Astrocyte of the cerebellum (primary cell): Measurements from ENCODE around the gene SLITRK4.

Experiments used
- DNase-seq: peaks from one replicate; pipeline ENCODE4 v3.0.0-alpha.2; 2011; ENCODE audit warnings: low read depth
- H3K4me3 ChIP-seq: 2 replicates; pipeline ENCODE4 v1.5.1; 2011; ENCODE audit warnings: mild to moderate bottlenecking, low read depth, low read length, moderate library complexity
- CTCF ChIP-seq: IDR thresholded peaks from 2 replicates; pipeline ENCODE4 v1.5.1; 2012; ENCODE audit warnings: low read length, low read depth, moderate library complexity, mild to moderate bottlenecking; ENCODE audit errors: missing control alignments
- in situ Hi-C: cut with HindIII; loops from 2 replicates; pipeline ENCODE4 v1.10.0; 2017; ENCODE audit warnings: low sequenced_read_pairs

Gene SLITRK4

GRCh38 chrX:143581240-143581639 is 54.7 kb downstream of the SLITRK4 start:
- DNase-seq = no peak
- no peak overlapping the region for H3K4me3 ChIP-seq
- in situ Hi-C loops = no loop called here
- no peak for TF ChIP-seq CTCF

- DNase-seq = no peak
- TF ChIP-seq CTCF = no peak
Observed at GRCh38 chrX:143580266-143580665, 55.6 kb downstream of the SLITRK4 start.

More at GRCh38 chrX:143580266-143580665, 55.6 kb downstream of the SLITRK4 start:
- in situ Hi-C loops = no loop called here
- H3K4me3 ChIP-seq = no peak overlapping the region
